Esophagus muscularis mucosa (tissue), 3 donors: ENCODE data around the gene HERC6.

ENCODE experiments used
- EP300 ChIP-seq: sonication (generic); formaldehyde crosslinking; IDR thresholded peaks from one replicate; pipeline ENCODE4 v1.6.1; 2017; ENCODE audit warnings: antibody characterized with exemption
- TF ChIP-seq, protein P1 (sequence below), 3 experiments: fragments of 200-600 bp in 2 of 3; fragments of 450-650 bp in 1 of 3; sonication (generic) in 2 of 3; IDR thresholded peaks; one replicate each; pipeline ENCODE4 v1.5.1; 2017 to 2019; ENCODE audit warnings: antibody characterized with exemption in 3 of 3, mild to moderate bottlenecking in 2 of 3, moderate library complexity in 1 of 3

DNA sequence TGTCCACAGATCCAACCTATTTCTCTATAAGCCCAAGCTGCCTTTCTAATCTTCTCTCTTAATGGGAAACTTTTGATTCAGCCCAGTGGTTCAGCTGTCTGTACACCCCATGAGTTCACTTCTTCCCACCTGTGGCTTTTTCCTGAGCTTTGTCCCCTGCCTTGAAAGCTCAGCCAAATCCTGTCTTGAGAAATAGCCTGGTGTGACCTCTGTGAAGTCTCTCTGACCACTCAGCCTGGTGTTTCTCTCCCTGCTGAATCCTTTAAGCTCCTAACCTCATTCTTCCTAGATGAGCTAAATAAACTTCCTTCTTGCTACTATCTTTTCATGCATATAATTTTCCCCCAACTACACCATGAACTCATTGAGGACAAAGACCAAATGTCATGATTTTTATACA lies 63.0 kb downstream of the HERC6 start:
- TF ChIP-seq, protein P1, sequence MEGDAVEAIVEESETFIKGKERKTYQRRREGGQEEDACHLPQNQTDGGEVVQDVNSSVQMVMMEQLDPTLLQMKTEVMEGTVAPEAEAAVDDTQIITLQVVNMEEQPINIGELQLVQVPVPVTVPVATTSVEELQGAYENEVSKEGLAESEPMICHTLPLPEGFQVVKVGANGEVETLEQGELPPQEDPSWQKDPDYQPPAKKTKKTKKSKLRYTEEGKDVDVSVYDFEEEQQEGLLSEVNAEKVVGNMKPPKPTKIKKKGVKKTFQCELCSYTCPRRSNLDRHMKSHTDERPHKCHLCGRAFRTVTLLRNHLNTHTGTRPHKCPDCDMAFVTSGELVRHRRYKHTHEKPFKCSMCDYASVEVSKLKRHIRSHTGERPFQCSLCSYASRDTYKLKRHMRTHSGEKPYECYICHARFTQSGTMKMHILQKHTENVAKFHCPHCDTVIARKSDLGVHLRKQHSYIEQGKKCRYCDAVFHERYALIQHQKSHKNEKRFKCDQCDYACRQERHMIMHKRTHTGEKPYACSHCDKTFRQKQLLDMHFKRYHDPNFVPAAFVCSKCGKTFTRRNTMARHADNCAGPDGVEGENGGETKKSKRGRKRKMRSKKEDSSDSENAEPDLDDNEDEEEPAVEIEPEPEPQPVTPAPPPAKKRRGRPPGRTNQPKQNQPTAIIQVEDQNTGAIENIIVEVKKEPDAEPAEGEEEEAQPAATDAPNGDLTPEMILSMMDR (IDR thresholded peaks at IDR 0.05), result no peak
- TF ChIP-seq EP300, result no peak
